GM12878 (cell line): Measurements from ENCODE around the gene GSG1. TPM values are rescaled to one million over a fixed set of nuclear protein-coding genes. Genes with fewer than 3 reads are reported as not detected.
"Not testable (repeated sequence)": the region's sequence is repeated elsewhere in the genome, so short reads cannot be mapped to it uniquely, and the experiment has no call there.

Experiments used
- ATAC-seq: fragments of 200-7000 bp; cut with Tn5 transposase; 3 replicates; pipeline ENCODE4 v1.9.1; 2020; ENCODE audit warnings: mild to moderate bottlenecking, moderate library complexity
- BruUV-seq: library from RNA; stranded (reverse); fragments of 400-500 nt; replicated peaks from 2 replicates; lab custom pipeline; 2021; lab: Mats Ljungman, UMichigan
- CTCF ChIA-PET: fragments of 300-600 bp; sonication (Branson Sonifier 250); formaldehyde crosslinking; extraction: SDS; loops from one replicate; lab custom pipeline; 2021; ENCODE audit warnings: inconsistent platforms; lab: Yijun Ruan, JAX
- POLR2A ChIA-PET: fragments of 350-600 bp; formaldehyde crosslinking; extraction: SDS; loops from one replicate; lab custom pipeline; 2021; ENCODE audit warnings: inconsistent platforms; lab: Charles Lee
- RAD21 ChIA-PET: fragments of 300-600 bp; sonication (Branson Sonifier 250); formaldehyde crosslinking; loops from one replicate; lab custom pipeline; 2023; ENCODE audit warnings: antibody characterized with exemption; ENCODE audit not compliant: unreplicated experiment; lab: Charles Lee
- SMC1A ChIA-PET: fragments of 300-600 bp; sonication (Branson Sonifier 250); formaldehyde crosslinking; loops from one replicate; lab custom pipeline; 2023; ENCODE audit not compliant: unreplicated experiment, uncharacterized antibody; lab: Charles Lee
- DNase-seq: peaks from one replicate; pipeline ENCODE4 v3.0.0-alpha.2; 2011; ENCODE audit warnings: low read depth, low spot score
- FAIRE-seq: peaks from 3 replicates; lab custom pipeline; 2011; peaks lifted over from hg19 to GRCh38; lab: Jason Lieb, UNC
- H2AFZ ChIP-seq: 2 replicates; pipeline ENCODE4 v1.6.0; 2011; ENCODE audit warnings: low read depth, low read length, control low read depth; ENCODE audit not compliant: control insufficient read depth
- H3K27ac ChIP-seq: 2 replicates; pipeline ENCODE4 v1.5.1; 2011; ENCODE audit warnings: control low read depth; ENCODE audit not compliant: control insufficient read depth, insufficient read depth
- H3K27me3 ChIP-seq, 2 experiments: replicated peaks in 1 of 2; 2 replicates each; pipeline versions ENCODE4 v1.6.0 to v1.6.1; 2011; ENCODE audit warnings: low read length in 1 of 2; ENCODE audit not compliant: control insufficient read depth in 2 of 2, insufficient read depth in 2 of 2
- H3K36me3 ChIP-seq, 2 experiments: 2 replicates each; pipeline ENCODE4 v1.5.1; 2011; ENCODE audit warnings: low read length in 1 of 2; ENCODE audit not compliant: control insufficient read depth in 2 of 2, insufficient read depth in 2 of 2
- H3K4me1 ChIP-seq: 2 replicates; pipeline ENCODE4 v1.6.1; 2011; ENCODE audit warnings: mild to moderate bottlenecking, low read length, moderate library complexity, mixed read lengths; ENCODE audit not compliant: control insufficient read depth, insufficient read depth
- H3K4me2 ChIP-seq: 2 replicates; pipeline ENCODE4 v1.6.0; 2011; ENCODE audit warnings: control low read depth; ENCODE audit not compliant: control insufficient read depth, insufficient read depth
- H3K4me3 ChIP-seq: fragments of 200-600 bp; sonication (generic); 2 replicates; pipeline ENCODE4 v1.5.1; 2016
- H3K79me2 ChIP-seq: 2 replicates; pipeline ENCODE4 v1.6.0; 2011; ENCODE audit warnings: low read length; ENCODE audit not compliant: control insufficient read depth, insufficient read depth
- H3K9ac ChIP-seq: 2 replicates; pipeline ENCODE4 v1.8.0; 2011; ENCODE audit warnings: low read length, control low read depth, mixed read lengths; ENCODE audit not compliant: control insufficient read depth, insufficient read depth
- H3K9me3 ChIP-seq: replicated peaks from 3 replicates; pipeline ENCODE4 v1.5.1; 2011; ENCODE audit warnings: mild to moderate bottlenecking, low read length; ENCODE audit not compliant: control insufficient read depth, insufficient read depth
- H4K20me1 ChIP-seq: 2 replicates; pipeline ENCODE4 v1.6.0; 2011; ENCODE audit not compliant: control insufficient read depth, insufficient read depth
- IKZF2 ChIP-seq, 2 experiments: fragments of 450-650 bp; IDR thresholded peaks; 2 replicates each; pipeline ENCODE4 v1.6.1; 2017; ENCODE audit warnings: mild to moderate bottlenecking in 2 of 2, moderate library complexity in 2 of 2
- MTA2 ChIP-seq: fragments of 450-650 bp; IDR thresholded peaks from 2 replicates; pipeline ENCODE4 v1.6.1; 2016; ENCODE audit warnings: low read depth, mild to moderate bottlenecking, moderate library complexity
- MYB ChIP-seq: fragments of 150-350 bp; IDR thresholded peaks from 2 replicates; pipeline ENCODE4 v1.6.1; 2014; ENCODE audit warnings: mild to moderate bottlenecking, low read depth, low read length, borderline replicate concordance
- NFYB ChIP-seq: IDR thresholded peaks from 2 replicates; pipeline ENCODE4 v1.6.1; 2011; ENCODE audit warnings: low read depth, mild to moderate bottlenecking, low read length, improper control_type of control experiment, moderate library complexity; ENCODE audit not compliant: insufficient read depth
- POLR2AphosphoS2 ChIP-seq: IDR thresholded peaks from 2 replicates; pipeline ENCODE4 v1.6.1; 2011; ENCODE audit warnings: low read depth, mild to moderate bottlenecking, low read length, improper control_type of control experiment, moderate library complexity
- POU2F2 ChIP-seq: IDR thresholded peaks from 3 replicates; pipeline ENCODE4 v1.6.1; 2011; ENCODE audit warnings: low read depth, mild to moderate bottlenecking, low read length, borderline replicate concordance
- RELA ChIP-seq: fragments of 450-650 bp; IDR thresholded peaks from 2 replicates; pipeline ENCODE4 v1.8.0; 2014; ENCODE audit warnings: borderline replicate concordance; ENCODE audit not compliant: partially characterized antibody
- SREBF2 ChIP-seq: IDR thresholded peaks from 2 replicates; pipeline ENCODE4 v1.6.1; 2012; ENCODE audit warnings: mild to moderate bottlenecking, low read length
- TBL1XR1 ChIP-seq: IDR thresholded peaks from 2 replicates; pipeline ENCODE4 v1.6.1; 2012; ENCODE audit warnings: low read depth, low read length, improper control_type of control experiment
- TCF12 ChIP-seq: IDR thresholded peaks from 2 replicates; pipeline ENCODE4 v1.6.1; 2011; ENCODE audit warnings: low read depth, mild to moderate bottlenecking, low read length
- USF1 ChIP-seq: IDR thresholded peaks from 2 replicates; pipeline ENCODE4 v1.6.1; 2011; ENCODE audit warnings: borderline replicate concordance, low read depth, mild to moderate bottlenecking, moderate library complexity, mixed read lengths, low read length; ENCODE audit not compliant: insufficient read depth; ENCODE audit errors: extremely low read length
- YY1 ChIP-seq: IDR thresholded peaks from 2 replicates; pipeline ENCODE4 v1.6.1; 2011; ENCODE audit warnings: low read depth, mild to moderate bottlenecking, low read length
- ZNF217 ChIP-seq: fragments of 450-650 bp; IDR thresholded peaks from 2 replicates; pipeline ENCODE4 v1.6.1; 2017; ENCODE audit warnings: antibody characterized with exemption, mild to moderate bottlenecking
- WGBS: methylation state at CpG from one replicate; pipeline ENCODE4 v1.1.6; 2016; ENCODE audit warnings: low lambda C conversion rate; ENCODE audit not compliant: insufficient replicate concordance, insufficient coverage; ENCODE audit errors: missing lambda C conversion rate; 5-methylcytosine and 5-hydroxymethylcytosine counted together
- in situ Hi-C: fragments of 300-500 bp; cut with MboI; formaldehyde crosslinking; loops from 9 replicates; pipeline ENCODE4 v1.14.3; 2018; ENCODE audit warnings: mixed read lengths
- intact Hi-C: fragments of 100-400 bp; cut with micrococcal nuclease; formaldehyde crosslinking; loops from one replicate; pipeline ENCODE4 v1.14.2; 2022; ENCODE audit not compliant: unreplicated experiment
- polyA plus RNA-seq, 11 experiments: library from polyadenylated mRNA; depleted of rRNA in 4 of 11; unstranded in 6 of 11; stranded (reverse) in 5 of 11; fragments of >200 nt; fragmentation: Nextera tagmentation in 4 of 11; fragmentation: Illumina TruSeq in 1 of 11; extraction: Ambion mirVana in 4 of 11; extraction: Trizol in 1 of 11; gene quantifications; 1 replicate in 1 of 11; 2 replicates in 10 of 11; pipeline versions ENCODE4 v1.2.1 to v1.2.3, GENCODE V29; 2011 to 2016; ENCODE audit warnings: inconsistent platforms in 2 of 11, missing spikeins in 2 of 11, low read depth in 1 of 11
- total RNA-seq, 4 experiments: library from RNA; depleted of rRNA in 3 of 4; stranded (reverse); fragments of >200 nt in 3 of 4; fragmentation: Illumina TruSeq in 1 of 4; extraction: Trizol in 1 of 4; gene quantifications; 2 replicates each; pipeline versions ENCODE4 v1.2.1 to v1.2.3, GENCODE V29; 2013 to 2021
- TF ChIP-seq, protein P1 (sequence below): fragments of 450-650 bp; IDR thresholded peaks from 2 replicates; pipeline ENCODE4 v1.6.1; 2016; ENCODE audit warnings: mild to moderate bottlenecking, moderate library complexity, borderline replicate concordance

Gene GSG1
- total and polyA plus RNA-seq, 10 of the 15 experiments (the other 5 are each of a cell fraction or from before 2014, with no cell fraction given), result not detected

GRCh38 chr12:13036881-13037280 is 66.6 kb downstream of the GSG1 start:
- no peak for ATAC-seq
- no TSS peak for BruUV-seq
- CTCF ChIA-PET, result no interaction called here
- RAD21 ChIA-PET, result no interaction called here
- no peak for FAIRE-seq
- Histone ChIP-seq H3K79me2 (no peaks in the 10 kb centered on the region), H3K27ac (no peak overlapping the region), H4K20me1 (no peaks in the 10 kb centered on the region), H3K4me3 (no peak overlapping the region), H3K9ac (no peak overlapping the region), H3K4me2 (no peak overlapping the region), H3K9me3 (no peaks in the 10 kb centered on the region), H3K27me3 (no peaks in the 10 kb centered on the region), H2AFZ (no peak overlapping the region), H3K4me1 (no peaks in the 10 kb centered on the region), H3K36me3 (no peaks in the 10 kb centered on the region)
- 42% methylated on average over 3 of the region's 3 CpGs for WGBS
- no peak for DNase-seq
- TF ChIP-seq MYB, result no peak
- TF ChIP-seq TCF12, result no peak
- TF ChIP-seq USF1, result no peak
- no peak for TF ChIP-seq POU2F2
- no peak for TF ChIP-seq NFYB
- TF ChIP-seq ZNF217, result no peak
- no peak for TF ChIP-seq POLR2AphosphoS2
- no peak for TF ChIP-seq SREBF2
- no peak for TF ChIP-seq YY1
- TF ChIP-seq, protein P1, sequence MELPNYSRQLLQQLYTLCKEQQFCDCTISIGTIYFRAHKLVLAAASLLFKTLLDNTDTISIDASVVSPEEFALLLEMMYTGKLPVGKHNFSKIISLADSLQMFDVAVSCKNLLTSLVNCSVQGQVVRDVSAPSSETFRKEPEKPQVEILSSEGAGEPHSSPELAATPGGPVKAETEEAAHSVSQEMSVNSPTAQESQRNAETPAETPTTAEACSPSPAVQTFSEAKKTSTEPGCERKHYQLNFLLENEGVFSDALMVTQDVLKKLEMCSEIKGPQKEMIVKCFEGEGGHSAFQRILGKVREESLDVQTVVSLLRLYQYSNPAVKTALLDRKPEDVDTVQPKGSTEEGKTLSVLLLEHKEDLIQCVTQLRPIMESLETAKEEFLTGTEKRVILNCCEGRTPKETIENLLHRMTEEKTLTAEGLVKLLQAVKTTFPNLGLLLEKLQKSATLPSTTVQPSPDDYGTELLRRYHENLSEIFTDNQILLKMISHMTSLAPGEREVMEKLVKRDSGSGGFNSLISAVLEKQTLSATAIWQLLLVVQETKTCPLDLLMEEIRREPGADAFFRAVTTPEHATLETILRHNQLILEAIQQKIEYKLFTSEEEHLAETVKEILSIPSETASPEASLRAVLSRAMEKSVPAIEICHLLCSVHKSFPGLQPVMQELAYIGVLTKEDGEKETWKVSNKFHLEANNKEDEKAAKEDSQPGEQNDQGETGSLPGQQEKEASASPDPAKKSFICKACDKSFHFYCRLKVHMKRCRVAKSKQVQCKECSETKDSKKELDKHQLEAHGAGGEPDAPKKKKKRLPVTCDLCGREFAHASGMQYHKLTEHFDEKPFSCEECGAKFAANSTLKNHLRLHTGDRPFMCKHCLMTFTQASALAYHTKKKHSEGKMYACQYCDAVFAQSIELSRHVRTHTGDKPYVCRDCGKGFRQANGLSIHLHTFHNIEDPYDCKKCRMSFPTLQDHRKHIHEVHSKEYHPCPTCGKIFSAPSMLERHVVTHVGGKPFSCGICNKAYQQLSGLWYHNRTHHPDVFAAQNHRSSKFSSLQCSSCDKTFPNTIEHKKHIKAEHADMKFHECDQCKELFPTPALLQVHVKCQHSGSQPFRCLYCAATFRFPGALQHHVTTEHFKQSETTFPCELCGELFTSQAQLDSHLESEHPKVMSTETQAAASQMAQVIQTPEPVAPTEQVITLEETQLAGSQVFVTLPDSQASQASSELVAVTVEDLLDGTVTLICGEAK, result no peak
- no peak for TF ChIP-seq TBL1XR1
- no peak for TF ChIP-seq IKZF2 (IDR thresholded peaks at IDR 0.05)
- TF ChIP-seq RELA, result no peak
- no peak for TF ChIP-seq MTA2
- intact Hi-C loops, result no loop called here
- in situ Hi-C loops, result no loop called here
- POLR2A ChIA-PET, result no interaction called here
- SMC1A ChIA-PET, result no interaction called here

- SMC1A ChIA-PET, H3K36me3 ChIP-seq, H3K79me2 ChIP-seq, intact Hi-C loops, H2AFZ ChIP-seq, H3K9me3 ChIP-seq, H3K9ac ChIP-seq, H3K4me1 ChIP-seq, H4K20me1 ChIP-seq, H3K27me3 ChIP-seq, BruUV-seq, ATAC-seq, H3K4me3 ChIP-seq, in situ Hi-C loops, H3K27ac ChIP-seq, FAIRE-seq, DNase-seq, H3K4me2 ChIP-seq: not testable (repeated sequence)
- ChIA-PET POLR2A (interaction anchor here (0.6 kb wide), 1 partner anchor 16 kb away, joined by 3 read pairs; no protein-coding TSS in a partner anchor), RAD21 (interaction anchor here (0.6 kb wide), 1 partner anchor 100 kb away, joined by 3 read pairs; no protein-coding TSS in a partner anchor), CTCF (interaction anchor here (1.5 kb wide), 1 partner anchor 10 kb away, joined by 5 read pairs; no protein-coding TSS in a partner anchor)
- 33% methylated on average over 5 of the region's 5 CpGs for WGBS
These were observed 68.1 kb downstream of the GSG1 start for GRCh38 chr12:13035335-13035734.
